ENCODE measurements around the gene INTS7.

The INTS7 gene

GRCh38 chr1:211978596-211978995 lies 56.8 kb downstream of the INTS7 start:
- no peak for ATAC-seq
- TF ChIP-seq ZNF70 (CRISPR knock-in tag; IDR thresholded peaks at IDR 0.05), result no peak
- TF ChIP-seq ESRRG (CRISPR knock-in tag; IDR thresholded peaks at IDR 0.05), result no peak
- no peak for TF ChIP-seq TOX (CRISPR knock-in tag; IDR thresholded peaks at IDR 0.05; ENCODE audit: borderline replicate concordance)
- no peak for TF ChIP-seq ARNTL (CRISPR knock-in tag; IDR thresholded peaks at IDR 0.05; ENCODE audit: borderline replicate concordance, low read depth)
- no peak for TF ChIP-seq CREB5 (CRISPR knock-in tag; IDR thresholded peaks at IDR 0.05; ENCODE audit: low read depth)
- TF ChIP-seq ZNF565 (CRISPR knock-in tag; conservative IDR thresholded peaks at IDR 0.05; ENCODE audit: low read depth), result no peak
- no peak for TF ChIP-seq CSDC2 (CRISPR knock-in tag; IDR thresholded peaks at IDR 0.05)
- TF ChIP-seq ZFP3 (CRISPR knock-in tag; IDR thresholded peaks at IDR 0.05), result no peak
- TF ChIP-seq CSRNP3 (CRISPR knock-in tag; IDR thresholded peaks at IDR 0.05), result no peak
- TF ChIP-seq OSR1 (CRISPR knock-in tag; IDR thresholded peaks at IDR 0.05), result no peak

- TF ChIP-seq CSRNP3 (CRISPR knock-in tag; IDR thresholded peaks at IDR 0.05) (no peak), ARNTL (CRISPR knock-in tag; IDR thresholded peaks at IDR 0.05; ENCODE audit: borderline replicate concordance, low read depth) (no peak), SNAI2 (CRISPR knock-in tag; IDR thresholded peaks at IDR 0.05) (no peak), CREB5 (CRISPR knock-in tag; IDR thresholded peaks at IDR 0.05; ENCODE audit: low read depth) (no peak), TOX (CRISPR knock-in tag; IDR thresholded peaks at IDR 0.05; ENCODE audit: borderline replicate concordance) (no peak), ZC3H10 (CRISPR knock-in tag; IDR thresholded peaks at IDR 0.05) (no peak)
- ATAC-seq, result no peak
Measured at GRCh38 chr1:211975152-211975941, 60.0 kb downstream of the INTS7 start.

- no peak for TF ChIP-seq CSRNP3 (CRISPR knock-in tag; IDR thresholded peaks at IDR 0.05)
- no peak for TF ChIP-seq TSHZ2 (CRISPR knock-in tag; IDR thresholded peaks at IDR 0.05)
- no peak for TF ChIP-seq PPARA (CRISPR knock-in tag; IDR thresholded peaks at IDR 0.05; ENCODE audit: borderline replicate concordance)
- no peak for TF ChIP-seq CSDC2 (CRISPR knock-in tag; IDR thresholded peaks at IDR 0.05)
- no peak for TF ChIP-seq ZFP30 (CRISPR knock-in tag; IDR thresholded peaks at IDR 0.05)
- no peak for TF ChIP-seq ZNF565 (CRISPR knock-in tag; conservative IDR thresholded peaks at IDR 0.05; ENCODE audit: low read depth)
- no peak for TF ChIP-seq OSR1 (CRISPR knock-in tag; IDR thresholded peaks at IDR 0.05)
- TF ChIP-seq BACH2 (CRISPR knock-in tag; IDR thresholded peaks at IDR 0.05; ENCODE audit: borderline replicate concordance), result no peak
- no peak for TF ChIP-seq TCF4 (CRISPR knock-in tag; IDR thresholded peaks at IDR 0.05; ENCODE audit: borderline replicate concordance)
- no peak for TF ChIP-seq CREB5 (CRISPR knock-in tag; IDR thresholded peaks at IDR 0.05; ENCODE audit: low read depth)
- TF ChIP-seq PATZ1 (CRISPR knock-in tag; IDR thresholded peaks at IDR 0.05; ENCODE audit: borderline replicate concordance), result no peak
- TF ChIP-seq ESRRG (CRISPR knock-in tag; IDR thresholded peaks at IDR 0.05), result no peak
- TF ChIP-seq POU6F1 (CRISPR knock-in tag; IDR thresholded peaks at IDR 0.05; ENCODE audit: borderline replicate concordance, low read depth), result no peak
- TF ChIP-seq ZFP3 (CRISPR knock-in tag; IDR thresholded peaks at IDR 0.05), result no peak
- no peak for TF ChIP-seq RARB (CRISPR knock-in tag; IDR thresholded peaks at IDR 0.05)
- TF ChIP-seq ZC3H10 (CRISPR knock-in tag; IDR thresholded peaks at IDR 0.05), result no peak
- no peak for ATAC-seq
Measured at GRCh38 chr1:211973541-211973940, 61.8 kb downstream of the INTS7 start.

Data from SK-N-SH treated with all-trans-retinoic acid at 6 μM for 48 hours (cell line).